CD4-positive, alpha-beta T cell treated with Interleukin-15 for 1 hour (primary cell): Measurements from ENCODE around the gene MRPL30.
"Not testable (repeated sequence)": the region's sequence is repeated elsewhere in the genome, so short reads cannot be mapped to it uniquely, and the experiment has no call there.

Source experiments
- DNase-seq: peaks from one replicate; pipeline ENCODE4 v3.0.0-alpha.2; 2020

Gene MRPL30

GRCh38 chr2:99180755-99181623, at the start of gene MRPL30, which contains the start of gene MITD1:
TSS of gene MRPL30 (plus strand) at chr2:99181184. CDS start at chr2:99186204, 5,020 bp downstream.
TSS of gene MITD1 (minus strand) at chr2:99181058. CDS start at chr2:99180981, 77 bp downstream.
- DNase-seq, result peak; percentile 90

GRCh38 chr2:99135044-99135556, 45.9 kb upstream of the MRPL30 start:
- DNase-seq, result not testable (repeated sequence)

DNA sequence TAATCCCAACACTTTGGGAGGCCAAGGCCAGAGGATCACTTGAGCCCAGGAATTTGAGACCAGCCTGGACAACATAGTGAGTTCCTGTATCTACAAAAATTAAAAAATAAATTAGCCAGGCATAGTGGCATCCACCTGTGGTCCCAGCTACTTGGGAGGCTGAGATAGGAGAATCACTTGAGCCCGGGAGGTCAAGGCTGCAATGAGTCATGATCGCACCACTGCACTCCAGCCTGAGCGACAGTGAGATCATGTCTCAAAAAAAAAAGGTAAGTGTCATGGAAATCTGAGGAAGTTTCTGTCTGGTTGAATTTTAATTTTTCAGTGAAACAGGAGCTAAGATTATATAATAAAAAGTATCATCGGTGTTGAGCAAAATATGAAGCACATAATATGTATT, 42.0 kb upstream of the MRPL30 start:
- no peak for DNase-seq

- no peak for DNase-seq
These were observed 40.7 kb upstream of the MRPL30 start for GRCh38 chr2:99140056-99140859.

- no peak for DNase-seq
These were observed 40.2 kb upstream of the MRPL30 start for GRCh38 chr2:99140860-99141109.

- peak; percentile 98 for DNase-seq
These were observed 39.6 kb upstream of the MRPL30 start, which contains the start of gene C2orf15 for GRCh38 chr2:99141110-99142108. TSS of gene C2orf15 (plus strand) at chr2:99141707. CDS start at chr2:99150559, 8,852 bp downstream.

- no peak for DNase-seq
These were observed 30.3 kb upstream of the MRPL30 start for GRCh38 chr2:99150706-99151105.

DNA sequence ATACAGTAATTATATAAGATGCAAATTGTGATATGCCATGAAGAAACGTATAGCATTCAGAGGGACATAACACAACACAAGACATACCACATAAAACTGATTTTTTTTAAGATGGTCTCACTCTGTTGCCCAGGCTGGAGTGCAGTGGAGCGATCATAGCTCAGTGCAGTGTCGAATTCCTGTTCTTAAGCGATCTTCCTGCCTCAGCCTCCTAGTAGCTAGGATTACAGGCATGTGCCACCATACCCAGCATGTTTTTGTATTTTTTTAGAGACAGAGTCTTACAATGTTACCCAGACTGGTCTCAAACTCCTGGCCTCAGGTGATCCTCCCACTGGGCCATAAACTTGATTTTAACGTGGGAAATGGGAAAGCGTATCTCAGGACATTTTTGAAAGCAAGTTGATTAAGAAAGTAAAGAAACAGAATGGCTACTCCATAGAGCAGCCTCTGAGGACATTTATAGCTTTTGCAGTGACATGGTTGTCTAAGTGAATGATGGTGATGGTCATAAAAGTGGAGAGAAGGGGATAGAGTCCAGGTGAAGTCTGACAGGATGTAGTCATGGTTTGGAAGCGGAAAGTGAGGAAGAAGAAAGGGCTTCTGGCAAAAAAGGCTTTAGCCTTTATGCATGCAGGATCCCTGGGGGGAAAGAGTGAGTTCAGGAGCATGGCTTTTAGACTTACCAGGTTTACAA, 28.6 kb upstream of the MRPL30 start:
- DNase-seq, result no peak

GRCh38 chr2:99153921-99154604, 26.9 kb upstream of the MRPL30 start:
- no peak for DNase-seq

DNA sequence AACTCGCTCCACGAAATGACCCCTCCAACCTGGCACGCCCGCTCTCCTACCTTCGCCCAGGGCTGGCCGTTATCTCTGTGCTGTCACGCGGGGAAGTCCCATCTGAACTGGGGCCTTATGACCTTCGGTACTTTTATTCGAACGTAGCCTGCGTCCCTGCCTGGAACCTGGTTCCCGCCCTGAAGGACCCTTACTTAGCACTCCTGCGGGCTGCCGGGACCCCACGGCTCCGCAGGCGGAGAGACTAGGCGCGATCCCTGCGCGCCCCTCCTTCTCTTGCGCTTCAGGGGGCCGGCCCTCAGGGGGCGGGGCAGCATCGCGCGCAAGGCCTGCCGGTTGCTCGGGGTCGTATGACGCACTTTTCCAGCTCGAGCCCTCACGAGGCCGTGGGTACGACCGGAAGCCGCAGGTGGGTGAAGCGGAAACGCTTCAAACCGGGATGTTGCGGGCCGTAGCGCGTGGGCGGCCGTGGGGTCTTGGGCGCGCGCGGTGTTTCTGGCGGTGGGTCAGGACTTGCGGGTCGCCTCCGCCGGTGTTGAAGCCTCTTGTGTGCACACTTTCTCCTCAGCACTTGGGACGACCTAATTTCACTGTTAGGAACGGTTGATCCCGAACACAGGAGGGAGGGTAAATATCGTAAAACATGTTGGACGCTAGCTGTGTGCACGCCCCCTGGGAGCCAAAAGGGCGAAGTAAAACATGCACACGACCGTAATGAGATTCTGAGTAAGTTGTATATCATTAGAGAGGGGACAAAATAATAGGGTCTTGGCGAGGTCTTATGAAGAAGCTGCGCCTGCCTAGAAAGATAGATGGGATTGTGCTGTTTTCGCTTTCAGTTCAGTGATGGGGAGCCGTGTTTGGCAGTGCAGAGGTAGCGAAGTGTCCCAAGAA, 26.1 kb upstream of the MRPL30 start, which contains the start of the genes LIPT1 and TSGA10:
Gene LIPT1, plus strand, starts transcription at position 325 of the 894 bp plus-strand sequence. CDS start 6,991 bp downstream, outside the sequence.
Gene TSGA10, minus strand, starts transcription at position 300 of the 894 bp plus-strand sequence. CDS start 45,503 bp downstream, outside the sequence.
- peak; percentile 92 for DNase-seq

DNA sequence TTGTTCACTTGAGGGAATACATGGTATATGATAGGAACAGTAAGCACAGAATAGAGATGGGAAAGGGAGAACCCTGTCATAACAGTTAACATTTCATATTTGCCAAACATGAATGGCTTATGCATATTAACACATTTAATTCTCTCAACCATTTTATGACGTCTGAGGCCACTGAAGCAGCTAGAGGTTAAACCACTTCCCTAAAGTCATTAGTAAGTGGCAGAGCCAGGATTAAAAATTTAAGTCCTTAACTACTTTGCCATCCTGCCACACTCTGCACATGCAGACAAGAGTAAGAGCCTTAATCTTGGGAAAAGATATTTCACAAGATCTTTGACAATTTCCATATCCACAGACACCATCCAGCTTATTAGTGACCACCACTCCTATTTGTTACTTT, 24.1 kb upstream of the MRPL30 start:
- no peak for DNase-seq

DNA sequence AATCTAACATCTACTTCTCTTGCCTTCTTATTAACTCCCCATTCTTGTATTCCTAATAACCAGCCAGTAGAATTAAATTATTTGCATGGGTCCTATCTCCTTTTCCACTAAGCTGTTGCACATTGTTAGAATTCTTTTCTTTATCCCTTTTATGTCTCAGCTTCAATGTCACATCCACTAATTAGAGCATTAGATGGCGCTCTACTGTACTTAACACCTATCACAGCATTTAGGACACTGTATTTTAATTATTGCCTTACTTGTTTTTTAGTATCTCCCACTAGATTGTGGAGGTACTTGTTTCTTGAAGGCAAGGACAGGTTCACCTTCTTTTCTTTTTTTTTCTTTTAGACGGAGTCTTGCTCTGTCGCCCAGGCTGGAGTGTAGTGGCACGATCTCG, 22.4 kb upstream of the MRPL30 start:
- no peak for DNase-seq

DNA sequence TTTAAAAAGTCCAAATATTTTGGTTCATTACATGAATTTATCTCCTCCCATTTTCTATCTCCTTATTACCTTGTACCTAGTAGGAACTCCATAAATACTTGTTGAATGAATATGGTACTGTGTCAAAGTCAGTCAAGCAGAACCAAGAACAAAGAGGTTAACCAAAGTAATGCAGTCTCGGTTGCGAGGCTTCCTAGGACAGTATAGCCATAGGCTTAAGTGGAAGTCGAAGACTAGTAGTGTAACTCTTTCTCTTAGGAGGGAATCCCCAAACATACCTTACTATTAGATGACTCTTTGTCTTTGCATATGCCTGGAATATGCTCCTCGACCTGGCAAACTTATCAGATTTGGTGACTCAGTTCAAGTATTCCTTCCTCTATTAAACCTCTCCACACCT, 21.4 kb upstream of the MRPL30 start:
- no peak for DNase-seq

- no peak for DNase-seq
These were observed 14.8 kb upstream of the MRPL30 start for GRCh38 chr2:99166218-99166617.

DNA sequence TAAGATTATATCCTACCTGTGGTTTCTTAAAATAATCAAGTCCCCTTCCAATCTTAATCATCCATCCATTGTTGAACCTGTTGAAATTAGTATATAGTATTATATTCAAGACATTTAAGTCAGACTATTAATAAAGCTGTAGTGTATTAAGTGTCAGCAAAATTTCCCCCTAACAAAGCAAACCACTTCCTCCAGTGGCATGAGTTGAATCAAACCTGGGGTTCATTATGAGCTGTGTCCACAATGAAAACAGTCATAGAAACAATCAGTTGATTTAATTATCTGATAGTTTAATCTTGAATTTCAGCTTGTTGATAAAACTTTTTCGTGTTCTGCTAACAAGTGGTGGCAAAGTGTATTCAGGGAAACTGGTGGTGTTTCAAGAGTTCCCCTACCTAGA, 11.4 kb upstream of the MRPL30 start:
- no peak for DNase-seq

DNA sequence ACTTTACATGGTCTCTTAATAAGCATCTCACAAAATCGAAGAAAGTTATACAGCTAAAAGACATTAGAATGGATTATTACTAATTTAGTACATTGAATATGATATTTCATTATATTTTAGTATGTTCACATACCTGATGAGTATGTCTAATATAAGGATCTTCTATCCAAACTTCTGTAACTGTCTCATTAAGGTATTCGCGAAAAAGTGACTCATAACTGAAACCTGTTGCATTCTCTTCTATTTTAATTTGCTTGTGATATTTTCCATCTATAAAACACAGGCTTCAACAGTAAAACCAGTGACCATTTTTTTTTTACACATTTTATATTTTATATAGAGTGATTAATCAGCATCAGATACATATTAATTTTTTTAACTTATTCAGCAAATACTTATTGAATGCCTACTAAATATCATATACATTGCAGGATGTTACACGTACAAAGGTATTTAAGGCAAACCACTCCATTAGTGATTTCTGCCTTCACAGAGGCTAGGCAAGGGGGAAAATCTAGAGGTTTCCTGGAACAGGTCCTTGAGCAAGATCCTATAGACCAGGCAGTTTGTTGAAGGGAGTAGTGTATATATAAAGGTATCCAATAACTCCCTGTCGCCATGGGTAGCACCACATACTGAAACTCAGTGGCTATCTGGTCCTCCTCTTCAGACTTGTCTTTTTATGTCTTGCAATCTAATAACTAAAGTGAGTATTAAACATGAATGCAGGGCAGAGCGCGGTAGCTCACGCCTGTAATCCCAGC, 9.4 kb upstream of the MRPL30 start:
- DNase-seq, result no peak

DNA sequence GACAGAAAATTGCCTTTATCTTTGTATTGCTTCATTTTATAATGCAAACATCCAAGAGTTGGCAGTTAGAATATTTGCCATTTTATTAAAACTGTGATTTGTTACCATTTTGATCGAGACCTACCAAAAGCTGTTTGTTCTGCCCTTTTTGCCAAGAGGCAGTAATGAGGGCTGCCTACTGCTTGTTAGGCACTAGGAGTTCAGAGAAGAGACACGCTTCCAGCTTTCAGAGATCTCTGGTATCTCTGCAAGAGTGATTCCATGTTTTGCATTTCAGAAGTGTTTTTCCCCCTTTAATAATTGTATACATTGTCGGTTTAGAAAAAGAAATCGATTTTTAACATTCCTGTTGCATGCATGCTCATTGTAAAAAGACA, 628 bp downstream of the MRPL30 start:
- no peak for DNase-seq

- no peak for DNase-seq
These were observed 2.0 kb downstream of the MRPL30 start for GRCh38 chr2:99183025-99183424.

DNA sequence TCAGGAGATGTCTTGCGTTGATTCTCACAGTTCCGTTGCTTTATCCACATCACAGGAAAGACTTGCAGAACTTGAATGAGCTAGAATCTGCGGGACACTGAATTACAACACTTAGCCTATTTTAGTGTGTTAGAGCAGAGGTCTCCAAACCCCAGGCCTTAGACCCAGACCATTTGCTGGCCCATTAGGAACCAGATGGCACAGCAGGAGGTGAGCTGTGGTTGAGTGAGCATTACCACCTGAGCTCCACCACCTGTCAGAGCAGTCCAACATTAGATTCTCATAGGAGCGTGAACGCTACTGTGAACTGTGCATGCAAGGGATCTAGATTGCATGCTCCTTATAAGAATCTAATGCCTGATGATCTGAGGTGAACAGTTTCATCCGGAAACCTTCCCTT, 3.8 kb downstream of the MRPL30 start:
- DNase-seq, result no peak
